Measurements from ENCODE around the gene SHISA2. TPM values are rescaled to one million over a fixed set of nuclear protein-coding genes. Genes with fewer than 3 reads are reported as not detected.
"Not testable (repeated sequence)": the region's sequence is repeated elsewhere in the genome, so short reads cannot be mapped to it uniquely, and the experiment has no call there.

The SHISA2 gene
- total RNA-seq, 1 donor from 2014 or later, result 26.3 TPM

DNA sequence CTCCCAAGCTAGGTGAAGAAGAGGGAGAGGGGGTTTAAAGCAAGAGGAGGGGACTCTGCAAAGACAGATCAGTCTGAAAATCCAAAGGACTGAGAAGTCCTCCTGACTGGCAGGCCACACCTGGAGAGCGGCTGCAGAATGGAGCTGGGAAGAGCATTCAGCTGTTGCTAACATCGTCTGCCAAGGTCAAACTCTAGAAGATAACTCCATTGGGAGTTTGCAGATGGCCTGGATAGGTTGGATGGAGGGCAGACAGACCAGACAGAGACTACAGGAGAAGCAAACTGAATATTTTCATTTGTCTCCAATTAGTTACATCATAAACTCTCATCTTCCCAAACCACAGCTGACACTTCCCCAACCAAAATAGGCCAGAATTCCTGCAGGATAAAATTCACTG lies 19.9 kb upstream of the SHISA2 start:
- ATAC-seq, result no peak
- intact Hi-C loops (cut with DNase I), result no loop called here
- Histone ChIP-seq H3K27ac (no peak overlapping the region), H3K36me3 (no peaks in the 10 kb centered on the region), H3K27me3 (peaks cover 3% of the 10 kb centered on the region), H3K4me1 (no peaks in the 10 kb centered on the region), H3K4me3 (no peak overlapping the region), H3K9me3 (no peaks in the 10 kb centered on the region)
- DNase-seq, result no peak
- TF ChIP-seq, protein P1, sequence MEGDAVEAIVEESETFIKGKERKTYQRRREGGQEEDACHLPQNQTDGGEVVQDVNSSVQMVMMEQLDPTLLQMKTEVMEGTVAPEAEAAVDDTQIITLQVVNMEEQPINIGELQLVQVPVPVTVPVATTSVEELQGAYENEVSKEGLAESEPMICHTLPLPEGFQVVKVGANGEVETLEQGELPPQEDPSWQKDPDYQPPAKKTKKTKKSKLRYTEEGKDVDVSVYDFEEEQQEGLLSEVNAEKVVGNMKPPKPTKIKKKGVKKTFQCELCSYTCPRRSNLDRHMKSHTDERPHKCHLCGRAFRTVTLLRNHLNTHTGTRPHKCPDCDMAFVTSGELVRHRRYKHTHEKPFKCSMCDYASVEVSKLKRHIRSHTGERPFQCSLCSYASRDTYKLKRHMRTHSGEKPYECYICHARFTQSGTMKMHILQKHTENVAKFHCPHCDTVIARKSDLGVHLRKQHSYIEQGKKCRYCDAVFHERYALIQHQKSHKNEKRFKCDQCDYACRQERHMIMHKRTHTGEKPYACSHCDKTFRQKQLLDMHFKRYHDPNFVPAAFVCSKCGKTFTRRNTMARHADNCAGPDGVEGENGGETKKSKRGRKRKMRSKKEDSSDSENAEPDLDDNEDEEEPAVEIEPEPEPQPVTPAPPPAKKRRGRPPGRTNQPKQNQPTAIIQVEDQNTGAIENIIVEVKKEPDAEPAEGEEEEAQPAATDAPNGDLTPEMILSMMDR (IDR thresholded peaks at IDR 0.05), result no peak

- H3K4me3 ChIP-seq; intact Hi-C loops (cut with DNase I); H3K36me3 ChIP-seq; H3K4me1 ChIP-seq; ATAC-seq; H3K27me3 ChIP-seq; DNase-seq; H3K27ac ChIP-seq; H3K9me3 ChIP-seq: not testable (repeated sequence)
These were observed 17.8 kb upstream of the SHISA2 start for GRCh38 chr13:26069642-26070041.

GRCh38 chr13:26068372-26068771 lies 16.6 kb upstream of the SHISA2 start:
- intact Hi-C loops (cut with DNase I); ATAC-seq; H3K27ac ChIP-seq; H3K27me3 ChIP-seq; H3K4me3 ChIP-seq; H3K36me3 ChIP-seq; DNase-seq; H3K9me3 ChIP-seq; H3K4me1 ChIP-seq: not testable (repeated sequence)

DNA sequence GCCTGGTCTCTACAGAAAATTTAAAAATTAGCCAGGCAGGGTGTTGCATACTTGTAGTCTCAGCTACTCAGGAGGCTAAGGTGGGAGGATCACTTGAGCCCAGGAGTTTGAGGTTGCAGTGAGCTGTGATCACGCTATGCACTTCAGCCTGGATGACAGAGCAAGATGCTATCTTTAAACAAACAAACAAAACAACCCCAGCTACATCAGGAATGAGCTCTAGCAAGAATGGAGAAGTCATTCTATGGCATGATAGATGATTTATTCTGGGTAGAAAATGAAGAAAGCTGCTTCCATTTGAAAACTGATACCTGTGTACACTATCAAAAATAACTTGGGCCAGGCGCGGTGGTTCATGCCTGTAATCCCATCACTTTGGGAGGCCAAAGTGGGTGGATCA lies 15.8 kb upstream of the SHISA2 start:
- no peaks in the 10 kb centered on the region for H3K36me3 ChIP-seq
- TF ChIP-seq, protein P1 (IDR thresholded peaks at IDR 0.05), result no peak
- no peaks in the 10 kb centered on the region for H3K4me1 ChIP-seq
- H3K27ac ChIP-seq, result no peak overlapping the region
- intact Hi-C loops (cut with DNase I), result no loop called here
- H3K27me3 ChIP-seq, result no peaks in the 10 kb centered on the region
- no peaks in the 10 kb centered on the region for H3K9me3 ChIP-seq
- ATAC-seq, result no peak
- no peak for DNase-seq
- H3K4me3 ChIP-seq, result no peak overlapping the region

GRCh38 chr13:26066492-26066891 lies 14.7 kb upstream of the SHISA2 start:
- H3K4me3 ChIP-seq; H3K9me3 ChIP-seq; H3K4me1 ChIP-seq; intact Hi-C loops (cut with DNase I); H3K36me3 ChIP-seq; ATAC-seq; DNase-seq; H3K27ac ChIP-seq; H3K27me3 ChIP-seq: not testable (repeated sequence)

- H3K4me3 ChIP-seq, result no peak overlapping the region
- H3K36me3 ChIP-seq, result no peaks in the 10 kb centered on the region
- no peaks in the 10 kb centered on the region for H3K27me3 ChIP-seq
- TF ChIP-seq, protein P1 (IDR thresholded peaks at IDR 0.05), result peak; percentile 65
- ATAC-seq (peak; percentile 75), DNase-seq (no peak)
- intact Hi-C loops (cut with DNase I), result no loop called here
- H3K27ac ChIP-seq, result no peak overlapping the region
- H3K4me1 ChIP-seq, result no peaks in the 10 kb centered on the region
- H3K9me3 ChIP-seq, result no peaks in the 10 kb centered on the region
These were observed 11.1 kb upstream of the SHISA2 start for GRCh38 chr13:26062853-26063444.

DNA sequence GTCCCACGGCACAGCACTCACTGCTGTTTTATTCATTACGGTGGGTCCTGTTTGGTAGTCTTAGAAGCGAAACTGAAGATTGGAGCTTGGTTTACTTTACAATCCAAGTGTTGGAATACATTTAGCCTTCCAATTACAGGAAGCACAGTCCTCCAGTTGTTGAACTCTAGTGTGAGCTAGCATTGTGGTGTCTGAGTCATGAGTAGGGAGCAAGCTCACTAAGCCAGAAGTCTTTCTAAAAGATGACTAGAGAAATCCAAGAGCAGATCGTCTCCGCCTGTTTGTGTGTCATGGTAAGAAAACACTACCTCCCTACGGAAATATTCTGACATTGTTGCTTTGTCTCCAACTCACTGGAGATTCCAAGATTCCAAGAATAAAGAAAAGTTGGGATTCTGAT lies 10.1 kb upstream of the SHISA2 start:
- H3K4me1 ChIP-seq, result no peaks in the 10 kb centered on the region
- TF ChIP-seq, protein P1 (IDR thresholded peaks at IDR 0.05), result no peak
- H3K27me3 ChIP-seq, result no peaks in the 10 kb centered on the region
- intact Hi-C loops (cut with DNase I), result no loop called here
- H3K9me3 ChIP-seq, result no peaks in the 10 kb centered on the region
- H3K4me3 ChIP-seq, result no peak overlapping the region
- no peak overlapping the region for H3K27ac ChIP-seq
- no peak for ATAC-seq
- no peaks in the 10 kb centered on the region for H3K36me3 ChIP-seq
- no peak for DNase-seq
